Measurements from ENCODE around the gene NCOA5. TPM values are rescaled to one million over a fixed set of nuclear protein-coding genes. Genes with fewer than 3 reads are reported as not detected.

Gene NCOA5
- total RNA-seq, 2 experiments from 2014 or later: 24.5 to 36.9 TPM

DNA sequence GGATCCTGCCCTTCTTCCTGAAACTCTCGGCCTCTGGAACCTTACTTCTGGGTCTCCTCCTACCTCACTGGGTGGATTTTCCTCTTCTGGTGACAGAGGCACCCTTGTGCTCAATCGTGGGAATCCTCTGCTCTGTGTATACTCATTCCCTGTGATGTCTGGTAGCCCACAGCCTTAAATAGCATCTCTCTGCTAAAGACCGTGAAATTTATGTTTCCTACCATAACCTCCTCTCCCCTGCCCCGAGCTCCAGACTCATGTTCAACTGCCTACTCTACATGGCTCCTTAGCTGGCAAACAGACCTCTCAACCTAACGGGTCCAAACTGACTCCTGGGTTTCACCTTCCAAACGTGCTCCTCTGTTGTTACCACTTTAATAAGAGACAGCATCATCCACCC lies 71.2 kb downstream of the NCOA5 start:
- H3K9me3 Mint-ChIP-seq (ENCODE audit: low read depth): no peaks in the 10 kb centered on the region
- H3K27ac Mint-ChIP-seq: no peak overlapping the region
- no peak overlapping the region for H3K4me3 Mint-ChIP-seq
- no peak for DNase-seq
- H3K27me3 Mint-ChIP-seq: peaks cover 43% of the 10 kb centered on the region
- peaks cover 33% of the 10 kb centered on the region for H3K4me1 Mint-ChIP-seq
- ATAC-seq: no peak
- CTCF ChIA-PET: interaction anchor here (1.1 to 1.4 kb wide), 2 partner anchors 9 to 330 kb away, joined by 3 read pairs; no protein-coding TSS in a partner anchor
- no peaks in the 10 kb centered on the region for H3K36me3 Mint-ChIP-seq

DNA sequence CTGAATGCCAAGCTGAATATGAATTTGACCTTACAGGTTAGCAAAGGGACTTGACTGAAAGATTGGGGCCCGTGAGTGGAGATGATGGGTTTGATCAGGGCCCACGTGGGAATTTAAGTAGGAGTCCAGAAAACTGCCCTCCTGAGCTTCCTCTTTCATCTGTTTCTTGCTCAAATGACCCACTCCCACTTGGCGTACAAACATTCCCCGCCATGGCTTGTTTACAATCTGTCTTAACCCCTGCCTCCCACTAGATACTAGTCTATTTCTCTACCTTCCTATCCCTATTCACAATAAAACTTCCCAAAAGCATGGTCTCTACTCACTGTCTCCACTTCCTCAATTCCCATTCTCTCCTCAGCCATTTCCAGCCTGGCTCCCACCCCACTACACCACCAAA lies 71.7 kb downstream of the NCOA5 start:
- Mint-ChIP-seq H3K27ac (no peak overlapping the region), H3K36me3 (no peaks in the 10 kb centered on the region), H3K4me3 (no peak overlapping the region), H3K4me1 (peaks cover 30% of the 10 kb centered on the region), H3K27me3 (peaks cover 40% of the 10 kb centered on the region), H3K9me3 (ENCODE audit: low read depth) (no peaks in the 10 kb centered on the region)
- CTCF ChIA-PET: interaction anchor here (0.9 to 2.2 kb wide), 6 partner anchors 9 to 331 kb away, joined by 3 to 10 read pairs (median 4); no protein-coding TSS in a partner anchor
- ATAC-seq: no peak
- no peak for DNase-seq

DNA sequence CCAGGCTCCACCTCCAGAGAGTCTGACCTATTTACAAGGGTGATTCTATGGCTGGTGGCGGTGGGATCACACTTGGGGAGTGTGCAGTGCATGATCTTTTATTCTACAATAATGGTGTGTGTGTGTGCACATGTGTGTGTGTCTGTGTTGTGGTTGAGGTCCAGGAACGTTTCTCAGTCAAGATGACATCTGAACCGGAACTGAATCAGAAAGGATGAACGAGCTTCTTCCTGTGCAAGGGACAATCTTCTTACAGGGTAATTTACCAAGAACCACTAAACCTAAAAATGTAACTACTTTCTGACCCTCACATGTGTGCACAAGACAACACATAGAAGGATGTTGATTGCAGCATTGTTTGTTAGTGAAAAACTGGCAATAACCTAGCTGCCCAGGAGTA lies 72.5 kb downstream of the NCOA5 start:
- Mint-ChIP-seq H3K9me3 (ENCODE audit: low read depth) (no peaks in the 10 kb centered on the region), H3K36me3 (no peaks in the 10 kb centered on the region), H3K4me1 (peaks cover 29% of the 10 kb centered on the region), H3K27me3 (peaks cover 48% of the 10 kb centered on the region), H3K27ac (no peak overlapping the region), H3K4me3 (no peak overlapping the region)
- CTCF ChIA-PET: interaction anchor here (0.9 to 2.2 kb wide), 5 partner anchors 10 to 332 kb away, joined by 3 to 10 read pairs (median 4); no protein-coding TSS in a partner anchor
- DNase-seq (no peak), ATAC-seq (no peak)

DNA sequence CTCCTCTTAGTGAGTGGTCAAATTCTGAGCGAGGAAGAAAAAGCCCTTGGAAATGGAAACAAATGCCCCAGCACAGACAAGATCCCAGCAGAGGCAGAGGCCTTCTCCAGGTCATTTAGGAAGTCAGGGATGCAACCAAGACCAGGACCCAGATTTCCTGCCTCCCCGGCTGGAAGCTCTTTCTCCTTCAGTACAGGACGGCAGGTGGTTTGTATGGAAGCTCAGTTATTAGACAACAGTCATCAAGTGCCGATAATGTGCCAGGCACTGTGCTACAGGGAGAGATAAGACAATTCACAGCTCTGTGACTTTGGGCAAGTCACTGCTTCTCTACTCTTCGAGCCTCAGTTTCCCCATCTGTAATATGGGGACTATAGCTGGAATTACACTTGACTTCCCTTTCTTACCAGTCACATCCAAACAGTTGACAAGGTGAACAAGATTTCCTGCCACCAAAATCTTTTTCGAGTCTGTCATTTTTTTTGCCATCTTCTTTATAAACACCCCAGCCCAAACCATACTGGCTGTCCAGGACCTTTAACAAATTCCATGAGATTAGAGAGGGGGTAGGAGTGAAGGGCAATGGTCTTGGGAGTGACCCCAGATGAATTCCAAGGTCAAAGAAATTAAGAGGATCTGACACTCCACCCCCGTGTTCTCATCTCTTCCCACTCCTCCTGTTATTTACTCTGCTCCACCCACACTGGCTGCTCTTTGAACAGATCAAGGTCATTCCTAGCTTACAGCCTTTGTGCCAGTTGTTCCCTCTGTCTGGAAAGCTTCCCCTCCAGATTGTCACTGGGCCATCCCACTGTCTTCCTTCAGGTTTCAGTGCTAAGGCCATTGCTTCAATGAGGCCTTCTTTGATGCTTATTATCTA lies 75.0 kb downstream of the NCOA5 start:
- no peak overlapping the region for H3K4me3 Mint-ChIP-seq
- CTCF ChIA-PET: interaction anchor here (0.5 to 13.0 kb wide), 35 partner anchors 9 to 1700 kb away, joined by 3 to 289 read pairs (median 7); partner anchors contain the start of genes ELMO2, PCIF1, SLC12A5 and ZNF335
- ATAC-seq (no peak), DNase-seq (no peak)
- peaks cover 38% of the 10 kb centered on the region for H3K4me1 Mint-ChIP-seq
- H3K27me3 Mint-ChIP-seq: peaks cover 63% of the 10 kb centered on the region
- no peaks in the 10 kb centered on the region for H3K9me3 Mint-ChIP-seq (ENCODE audit: low read depth)
- H3K36me3 Mint-ChIP-seq: peaks cover 3% of the 10 kb centered on the region
- H3K27ac Mint-ChIP-seq: no peak overlapping the region

DNA sequence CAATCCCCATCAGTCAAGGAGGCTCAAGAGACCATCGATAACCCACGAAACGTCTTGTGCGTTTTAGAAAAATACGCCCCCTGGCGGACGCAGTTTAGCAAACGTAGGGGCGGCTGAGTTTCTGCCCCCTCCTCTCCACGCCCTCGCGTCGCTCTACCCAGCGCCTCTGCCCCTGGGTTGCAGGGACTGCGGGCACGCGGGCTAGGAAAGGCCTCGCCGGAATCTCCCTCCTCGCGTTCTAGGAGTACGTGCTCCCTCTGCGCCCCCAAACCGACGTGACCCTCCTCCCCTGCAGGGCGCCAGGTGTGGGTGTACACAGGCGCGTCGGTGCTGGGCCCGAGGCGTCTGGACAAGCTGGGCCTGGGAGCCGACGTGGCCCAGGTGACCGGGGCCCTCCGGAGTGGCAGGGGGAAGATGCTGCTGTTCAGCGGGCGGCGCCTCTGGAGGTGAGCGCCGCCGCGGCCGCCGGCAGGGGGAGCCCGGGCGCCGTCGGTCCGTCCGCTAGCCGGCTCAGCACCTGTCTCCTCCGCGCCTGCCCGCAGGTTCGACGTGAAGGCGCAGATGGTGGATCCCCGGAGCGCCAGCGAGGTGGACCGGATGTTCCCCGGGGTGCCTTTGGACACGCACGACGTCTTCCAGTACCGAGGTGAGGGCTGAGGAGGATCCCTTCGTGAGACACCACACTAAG lies 75.8 kb downstream of the NCOA5 start:
- H3K4me3 Mint-ChIP-seq: peak overlapping the region; percentile 21
- H3K4me1 Mint-ChIP-seq: peaks cover 41% of the 10 kb centered on the region
- peak; percentile 73 for DNase-seq
- H3K9me3 Mint-ChIP-seq (ENCODE audit: low read depth): no peaks in the 10 kb centered on the region
- peaks cover 3% of the 10 kb centered on the region for H3K36me3 Mint-ChIP-seq
- CTCF ChIA-PET: interaction anchor here (0.5 to 13.0 kb wide), 43 partner anchors 9 to 1699 kb away, joined by 3 to 289 read pairs (median 5); partner anchors contain the start of genes ELMO2, PCIF1, SLC12A5 and ZNF335
- peak; percentile 92 for ATAC-seq
- peaks cover 71% of the 10 kb centered on the region for H3K27me3 Mint-ChIP-seq
- no peak overlapping the region for H3K27ac Mint-ChIP-seq

DNA sequence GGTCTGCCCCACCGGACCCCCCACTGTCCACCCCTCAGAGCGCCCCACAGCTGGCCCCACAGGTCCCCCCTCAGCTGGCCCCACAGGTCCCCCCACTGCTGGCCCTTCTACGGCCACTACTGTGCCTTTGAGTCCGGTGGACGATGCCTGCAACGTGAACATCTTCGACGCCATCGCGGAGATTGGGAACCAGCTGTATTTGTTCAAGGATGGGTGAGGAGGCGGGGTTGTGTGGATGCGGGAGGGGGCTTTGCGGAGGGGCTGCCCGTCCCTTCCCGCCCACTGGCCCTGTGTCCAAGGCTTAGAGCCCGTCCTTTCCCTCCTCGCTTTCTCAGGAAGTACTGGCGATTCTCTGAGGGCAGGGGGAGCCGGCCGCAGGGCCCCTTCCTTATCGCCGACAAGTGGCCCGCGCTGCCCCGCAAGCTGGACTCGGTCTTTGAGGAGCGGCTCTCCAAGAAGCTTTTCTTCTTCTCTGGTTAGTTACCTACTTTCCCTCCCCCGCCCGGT lies 76.4 kb downstream of the NCOA5 start:
- no peaks in the 10 kb centered on the region for H3K9me3 Mint-ChIP-seq (ENCODE audit: low read depth)
- peaks cover 47% of the 10 kb centered on the region for H3K4me1 Mint-ChIP-seq
- H3K27me3 Mint-ChIP-seq: peaks cover 71% of the 10 kb centered on the region
- H3K36me3 Mint-ChIP-seq: peaks cover 3% of the 10 kb centered on the region
- DNase-seq: no peak
- no peak overlapping the region for H3K27ac Mint-ChIP-seq
- CTCF ChIA-PET: interaction anchor here (0.9 to 13.0 kb wide), 30 partner anchors 9 to 394 kb away, joined by 3 to 289 read pairs (median 8); partner anchors contain the start of genes ELMO2, PCIF1, SLC12A5 and ZNF335
- peak overlapping the region; percentile 21 for H3K4me3 Mint-ChIP-seq
- no peak for ATAC-seq

DNA sequence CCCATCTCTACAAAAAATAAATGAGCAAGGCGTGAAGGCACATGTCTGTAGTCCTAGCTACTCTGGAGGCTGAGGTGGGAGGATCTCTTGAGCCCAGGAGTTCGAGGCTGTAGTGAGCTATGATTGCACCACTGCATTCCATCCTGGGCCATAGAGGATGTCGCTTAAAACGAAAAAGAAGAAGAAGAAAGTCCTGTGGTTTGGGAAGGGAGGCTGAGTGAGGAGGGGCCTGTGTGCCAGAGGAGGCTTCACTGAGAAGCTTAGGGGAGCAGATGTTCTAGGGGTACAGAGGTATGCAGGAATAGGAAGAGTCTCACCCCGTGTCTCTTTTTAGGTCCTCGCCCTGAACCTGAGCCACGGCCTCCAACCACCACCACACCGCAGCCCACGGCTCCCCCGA lies 76.8 kb downstream of the NCOA5 start:
- H3K27me3 Mint-ChIP-seq: peaks cover 72% of the 10 kb centered on the region

DNA sequence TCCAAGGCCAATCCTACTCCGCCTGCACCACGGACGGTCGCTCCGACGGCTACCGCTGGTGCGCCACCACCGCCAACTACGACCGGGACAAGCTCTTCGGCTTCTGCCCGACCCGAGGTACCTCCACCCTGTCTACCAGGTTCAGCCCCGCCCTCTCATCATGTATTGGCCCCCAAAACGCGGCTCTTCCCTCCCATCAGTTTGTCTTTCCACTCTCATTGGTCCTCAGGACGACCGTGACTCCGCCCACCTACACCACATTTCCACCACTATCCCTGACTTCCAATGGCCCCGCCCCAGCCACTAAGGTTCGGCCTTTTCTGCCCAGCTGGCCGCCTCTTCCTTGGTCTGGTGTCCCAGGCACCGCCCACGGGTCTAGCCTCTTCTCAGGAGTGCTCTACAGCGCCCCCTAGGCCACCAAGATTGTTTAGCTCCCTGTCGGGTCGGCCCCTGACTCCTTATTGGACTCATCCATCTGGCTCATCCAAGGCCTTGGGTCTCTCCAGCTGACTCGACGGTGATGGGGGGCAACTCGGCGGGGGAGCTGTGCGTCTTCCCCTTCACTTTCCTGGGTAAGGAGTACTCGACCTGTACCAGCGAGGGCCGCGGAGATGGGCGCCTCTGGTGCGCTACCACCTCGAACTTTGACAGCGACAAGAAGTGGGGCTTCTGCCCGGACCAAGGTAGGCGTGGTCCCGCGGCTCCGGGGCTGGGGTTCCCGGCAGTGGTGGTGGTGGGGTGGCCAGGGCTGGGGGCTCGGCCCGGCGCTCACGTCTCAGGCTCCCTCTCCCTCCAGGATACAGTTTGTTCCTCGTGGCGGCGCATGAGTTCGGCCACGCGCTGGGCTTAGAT lies 77.9 kb downstream of the NCOA5 start:
- CTCF ChIA-PET: interaction anchor here (0.5 to 13.0 kb wide), 13 partner anchors 11 to 202 kb away, joined by 3 to 289 read pairs (median 4); partner anchors contain the start of gene ZNF335
- peaks cover 53% of the 10 kb centered on the region for H3K4me1 Mint-ChIP-seq
- H3K27ac Mint-ChIP-seq: no peak overlapping the region
- peak; percentile 70 for DNase-seq
- ATAC-seq: no peak
- H3K27me3 Mint-ChIP-seq: peaks cover 70% of the 10 kb centered on the region
- no peaks in the 10 kb centered on the region for H3K9me3 Mint-ChIP-seq (ENCODE audit: low read depth)
- peaks cover 3% of the 10 kb centered on the region for H3K36me3 Mint-ChIP-seq
- H3K4me3 Mint-ChIP-seq: no peak overlapping the region

More for the DNA sequence above, 76.8 kb downstream of the NCOA5 start:
- H3K4me3 Mint-ChIP-seq: no peak overlapping the region
- H3K4me1 Mint-ChIP-seq: peaks cover 52% of the 10 kb centered on the region
- no peaks in the 10 kb centered on the region for H3K9me3 Mint-ChIP-seq (ENCODE audit: low read depth)
- CTCF ChIA-PET: interaction anchor here (1.0 to 13.0 kb wide), 27 partner anchors 8 to 395 kb away, joined by 3 to 289 read pairs (median 7); partner anchors contain the start of genes ELMO2, PCIF1, SLC12A5 and ZNF335
- peaks cover 3% of the 10 kb centered on the region for H3K36me3 Mint-ChIP-seq
- H3K27ac Mint-ChIP-seq: no peak overlapping the region
- no peak for DNase-seq
- no peak for ATAC-seq

Other genes starting within 250 kb of the NCOA5 start
- gene ACOT8, start 232.6 kb downstream of the NCOA5 start, total RNA-seq: 10 to 100 TPM; 36.1 TPM
- gene ZSWIM3, start 232.3 kb downstream of the NCOA5 start, total RNA-seq: 1 to 10 TPM; 4.5 to 6.5 TPM
- gene ZSWIM1, start 208.7 kb downstream of the NCOA5 start, total RNA-seq: 1 to 10 TPM; 2.2 to 4.4 TPM
- 1 to 10 TPM in 1 of 2 experiments, under 1 TPM in 1; 0.55 to 1.2 TPM for gene SPATA25, start 202.3 kb downstream of the NCOA5 start, total RNA-seq
- gene NEURL2, start 198.8 kb downstream of the NCOA5 start, total RNA-seq: 1 to 10 TPM in 1 of 2 experiments, under 1 TPM in 1; 0.91 to 1.9 TPM
- gene CTSA, start 198.6 kb downstream of the NCOA5 start, total RNA-seq: 10 to 100 TPM; 55.5 to 69.6 TPM
- gene PLTP, start 177.8 kb downstream of the NCOA5 start, total RNA-seq: 1 to 10 TPM; 3.2 to 3.3 TPM
- 10 to 100 TPM; 41.6 to 52.3 TPM for gene PCIF1, start 155.3 kb downstream of the NCOA5 start, total RNA-seq
- gene ZNF335, start 117.8 kb downstream of the NCOA5 start, total RNA-seq: 10 to 100 TPM; 39.4 to 40.6 TPM
- gene MMP9, start 81.1 kb downstream of the NCOA5 start, total RNA-seq: under 1 TPM in 1 of 2 experiments, not detected in 1; 0.30 TPM
- 1 to 10 TPM; 1.7 to 2.0 TPM for gene SLC12A5, start 60.7 kb downstream of the NCOA5 start, total RNA-seq
- gene CD40, start 28.4 kb upstream of the NCOA5 start, total RNA-seq: 1 to 10 TPM; 1.3 to 2.2 TPM
- not detected for gene CDH22, start 218.5 kb upstream of the NCOA5 start, total RNA-seq